ENCODE data around the gene EHMT2.
"Not testable (repeated sequence)": the region's sequence is repeated elsewhere in the genome, so short reads cannot be mapped to it uniquely, and the experiment has no call there.

DNA sequence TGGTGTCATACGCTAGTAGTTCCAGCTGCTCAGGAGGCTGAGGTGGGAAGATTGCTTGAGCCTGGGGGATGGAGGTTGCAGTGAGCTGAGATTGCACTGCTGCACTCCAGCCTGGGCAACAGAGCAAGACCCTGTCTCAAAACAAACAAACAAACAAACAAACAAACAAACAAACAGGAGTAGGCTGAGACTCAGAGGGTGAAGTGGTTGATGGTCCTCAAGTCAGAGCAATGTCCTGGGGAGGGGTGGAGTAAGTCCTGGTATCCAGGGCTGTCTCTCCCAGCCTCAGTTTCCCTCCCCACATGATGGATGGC is 28.9 kb downstream of the EHMT2 start:
- TF ChIP-seq, protein P1, sequence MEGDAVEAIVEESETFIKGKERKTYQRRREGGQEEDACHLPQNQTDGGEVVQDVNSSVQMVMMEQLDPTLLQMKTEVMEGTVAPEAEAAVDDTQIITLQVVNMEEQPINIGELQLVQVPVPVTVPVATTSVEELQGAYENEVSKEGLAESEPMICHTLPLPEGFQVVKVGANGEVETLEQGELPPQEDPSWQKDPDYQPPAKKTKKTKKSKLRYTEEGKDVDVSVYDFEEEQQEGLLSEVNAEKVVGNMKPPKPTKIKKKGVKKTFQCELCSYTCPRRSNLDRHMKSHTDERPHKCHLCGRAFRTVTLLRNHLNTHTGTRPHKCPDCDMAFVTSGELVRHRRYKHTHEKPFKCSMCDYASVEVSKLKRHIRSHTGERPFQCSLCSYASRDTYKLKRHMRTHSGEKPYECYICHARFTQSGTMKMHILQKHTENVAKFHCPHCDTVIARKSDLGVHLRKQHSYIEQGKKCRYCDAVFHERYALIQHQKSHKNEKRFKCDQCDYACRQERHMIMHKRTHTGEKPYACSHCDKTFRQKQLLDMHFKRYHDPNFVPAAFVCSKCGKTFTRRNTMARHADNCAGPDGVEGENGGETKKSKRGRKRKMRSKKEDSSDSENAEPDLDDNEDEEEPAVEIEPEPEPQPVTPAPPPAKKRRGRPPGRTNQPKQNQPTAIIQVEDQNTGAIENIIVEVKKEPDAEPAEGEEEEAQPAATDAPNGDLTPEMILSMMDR (IDR thresholded peaks at IDR 0.05; ENCODE audit: insufficient read depth, low read depth, low read length): not testable (repeated sequence)
- TF ChIP-seq EZH2 (IDR thresholded peaks at IDR 0.05; ENCODE audit: insufficient read depth, low read length): not testable (repeated sequence)

All from astrocyte (in vitro differentiated cells and primary cell).